Neural cell (in vitro differentiated cells): ENCODE measurements around the gene C3orf62. TPM values are rescaled to one million over a fixed set of nuclear protein-coding genes. Genes with fewer than 3 reads are reported as not detected.

Source experiments
- H2AFZ ChIP-seq: fragments of 200-600, 300-800 bp; sonication (generic), shearing (Covaris generic); 2 replicates; pipeline ENCODE4 v1.6.0; 2014; ENCODE audit warnings: low read depth, mild to moderate bottlenecking, antibody characterized with exemption, low read length, moderate library complexity
- H3F3A ChIP-seq: fragments of 200-600 bp; shearing (Covaris generic); 2 replicates; pipeline ENCODE4 v1.6.1; 2016; ENCODE audit warnings: mild to moderate bottlenecking, moderate library complexity, mixed read lengths, antibody characterized with exemption, low read length; ENCODE audit not compliant: insufficient read depth, poor library complexity, severe bottlenecking
- H3K27ac ChIP-seq: fragments of 200-600, 300-800 bp; sonication (generic), shearing (Covaris generic); 2 replicates; pipeline ENCODE4 v1.5.1; 2014; ENCODE audit warnings: mild to moderate bottlenecking, low read length, moderate library complexity
- H3K27me3 ChIP-seq: fragments of 300-800, 200-600 bp; sonication (generic), shearing (Covaris generic); 2 replicates; pipeline ENCODE4 v1.6.0; 2014; ENCODE audit warnings: mild to moderate bottlenecking, low read depth, low read length, moderate library complexity; ENCODE audit not compliant: insufficient read depth
- H3K36me3 ChIP-seq: fragments of 300-800, 200-600 bp; sonication (generic), shearing (Covaris generic); 2 replicates; pipeline ENCODE4 v1.5.1; 2014; ENCODE audit warnings: mild to moderate bottlenecking, antibody characterized with exemption, low read length, moderate library complexity; ENCODE audit not compliant: insufficient read depth
- H3K4me2 ChIP-seq: fragments of 300-800, 200-600 bp; sonication (generic), shearing (Covaris generic); 2 replicates; pipeline ENCODE4 v1.6.0; 2014; ENCODE audit warnings: mild to moderate bottlenecking, low read length
- H3K4me3 ChIP-seq: fragments of 300-800, 200-600 bp; sonication (generic), shearing (Covaris generic); 2 replicates; pipeline ENCODE4 v1.5.1; 2014; ENCODE audit warnings: mild to moderate bottlenecking, low read length, moderate library complexity
- H3K79me2 ChIP-seq: fragments of 200-600 bp; shearing (Covaris generic); replicated peaks from 2 replicates; pipeline ENCODE4 v1.6.0; 2014; ENCODE audit warnings: mild to moderate bottlenecking, low read length, moderate library complexity; ENCODE audit not compliant: insufficient read depth
- H3K9ac ChIP-seq: fragments of 300-800, 200-600 bp; sonication (generic), shearing (Covaris generic); 2 replicates; pipeline ENCODE4 v1.6.1; 2016; ENCODE audit warnings: mild to moderate bottlenecking, low read length, mixed read lengths
- H3K9me2 ChIP-seq: fragments of 200-600 bp; shearing (Covaris generic); 2 replicates; pipeline ENCODE4 v1.6.1; 2016; ENCODE audit warnings: mild to moderate bottlenecking, low read length, mixed read lengths; ENCODE audit not compliant: insufficient read depth
- H3K9me3 ChIP-seq: fragments of 200-600, 300-800 bp; sonication (generic), shearing (Covaris generic); 2 replicates; pipeline ENCODE4 v1.6.1; 2016; ENCODE audit warnings: mild to moderate bottlenecking, mixed run types, low read length, moderate library complexity, mixed read lengths
- H4K20me1 ChIP-seq: fragments of 200-600 bp; shearing (Covaris generic); 2 replicates; pipeline ENCODE4 v1.6.1; 2016; ENCODE audit warnings: mild to moderate bottlenecking, mixed run types; ENCODE audit not compliant: insufficient read depth
- CTCF ChIP-seq: fragments of 450-650 bp; IDR thresholded peaks from 2 replicates; pipeline ENCODE4 v1.5.1; 2014; ENCODE audit warnings: antibody characterized with exemption, mild to moderate bottlenecking, moderate library complexity; ENCODE audit not compliant: poor library complexity, severe bottlenecking
- EP300 ChIP-seq: fragments of 450-650 bp; conservative IDR thresholded peaks from 2 replicates; pipeline ENCODE4 v1.6.1; 2014; ENCODE audit warnings: antibody characterized with exemption, mild to moderate bottlenecking, moderate library complexity; ENCODE audit not compliant: poor library complexity, severe bottlenecking
- EZH2 ChIP-seq: fragments of 200-600, 300-800 bp; shearing (Covaris generic), sonication (generic); IDR thresholded peaks from 2 replicates; pipeline ENCODE4 v1.6.1; 2014; ENCODE audit warnings: antibody characterized with exemption, low read length, borderline replicate concordance, mild to moderate bottlenecking; ENCODE audit not compliant: insufficient read depth, poor library complexity, severe bottlenecking
- MXI1 ChIP-seq: fragments of 450-650 bp; conservative IDR thresholded peaks from 2 replicates; pipeline ENCODE4 v1.6.1; 2014; ENCODE audit warnings: antibody characterized with exemption, mild to moderate bottlenecking; ENCODE audit not compliant: poor library complexity, severe bottlenecking
- POLR2AphosphoS5 ChIP-seq: IDR thresholded peaks from 2 replicates; pipeline ENCODE4 v1.6.1; 2012
- RAD21 ChIP-seq: fragments of 450-650 bp; conservative IDR thresholded peaks from 2 replicates; pipeline ENCODE4 v1.6.1; 2014; ENCODE audit warnings: antibody characterized with exemption, mild to moderate bottlenecking, moderate library complexity
- REST ChIP-seq: IDR thresholded peaks from 2 replicates; pipeline ENCODE4 v1.6.1; 2012; ENCODE audit warnings: borderline replicate concordance
- SMC3 ChIP-seq: fragments of 450-650 bp; conservative IDR thresholded peaks from 2 replicates; pipeline ENCODE4 v1.6.1; 2014; ENCODE audit warnings: antibody characterized with exemption, mild to moderate bottlenecking, moderate library complexity; ENCODE audit not compliant: poor library complexity
- TAF1 ChIP-seq: IDR thresholded peaks from 2 replicates; pipeline ENCODE4 v1.6.1; 2012; ENCODE audit warnings: low read depth
- polyA plus RNA-seq: library from polyadenylated mRNA; depleted of rRNA; stranded (reverse); fragments of >200 nt; gene quantifications from 2 replicates; pipeline ENCODE4 v1.2.3, GENCODE V29; 2014

Gene C3orf62
- polyA plus RNA-seq, 1 donor from 2014 or later: 15.6 TPM

GRCh38 chr3:49316696-49317457 is 39.8 kb upstream of the C3orf62 start:
- H3K27me3 ChIP-seq: no peaks in the 10 kb centered on the region
- H3K27ac ChIP-seq: no peak overlapping the region
- peaks cover 4% of the 10 kb centered on the region for H3K36me3 ChIP-seq
- H3K9me2 ChIP-seq: no peaks in the 10 kb centered on the region
- no peaks in the 10 kb centered on the region for H3F3A ChIP-seq
- H3K9ac ChIP-seq: no peak overlapping the region
- no peaks in the 10 kb centered on the region for H3K9me3 ChIP-seq
- no peak overlapping the region for H3K4me2 ChIP-seq
- no peaks in the 10 kb centered on the region for H3K79me2 ChIP-seq
- no peak overlapping the region for H2AFZ ChIP-seq
- no peak for TF ChIP-seq RAD21
- H3K4me3 ChIP-seq: no peak overlapping the region
- no peaks in the 10 kb centered on the region for H4K20me1 ChIP-seq

- H3K36me3 ChIP-seq: peaks cover 6% of the 10 kb centered on the region
- TF ChIP-seq SMC3 (no peak), RAD21 (no peak), TAF1 (no peak), EZH2 (no peak), CTCF (no peak), EP300 (no peak), POLR2AphosphoS5 (no peak), MXI1 (no peak), REST (no peak)
Measured at GRCh38 chr3:49313896-49314688, 37.1 kb upstream of the C3orf62 start.

More at GRCh38 chr3:49313896-49314688, 37.1 kb upstream of the C3orf62 start:
- H3K9ac ChIP-seq: no peak overlapping the region
- H3K4me3 ChIP-seq: no peak overlapping the region
- no peak overlapping the region for H3K27ac ChIP-seq
- H3K27me3 ChIP-seq: no peaks in the 10 kb centered on the region
- no peaks in the 10 kb centered on the region for H3K79me2 ChIP-seq
- H3K9me2 ChIP-seq: no peaks in the 10 kb centered on the region
- H2AFZ ChIP-seq: no peak overlapping the region
- no peak overlapping the region for H3K4me2 ChIP-seq
- no peaks in the 10 kb centered on the region for H4K20me1 ChIP-seq
- H3F3A ChIP-seq: no peaks in the 10 kb centered on the region
- no peaks in the 10 kb centered on the region for H3K9me3 ChIP-seq
